ENCODE data around the gene CXCL14. TPM values are rescaled to one million over a fixed set of nuclear protein-coding genes. Genes with fewer than 3 reads are reported as not detected.

CXCL14 gene, protein sequence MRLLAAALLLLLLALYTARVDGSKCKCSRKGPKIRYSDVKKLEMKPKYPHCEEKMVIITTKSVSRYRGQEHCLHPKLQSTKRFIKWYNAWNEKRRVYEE
- total RNA-seq = not detected

DNA sequence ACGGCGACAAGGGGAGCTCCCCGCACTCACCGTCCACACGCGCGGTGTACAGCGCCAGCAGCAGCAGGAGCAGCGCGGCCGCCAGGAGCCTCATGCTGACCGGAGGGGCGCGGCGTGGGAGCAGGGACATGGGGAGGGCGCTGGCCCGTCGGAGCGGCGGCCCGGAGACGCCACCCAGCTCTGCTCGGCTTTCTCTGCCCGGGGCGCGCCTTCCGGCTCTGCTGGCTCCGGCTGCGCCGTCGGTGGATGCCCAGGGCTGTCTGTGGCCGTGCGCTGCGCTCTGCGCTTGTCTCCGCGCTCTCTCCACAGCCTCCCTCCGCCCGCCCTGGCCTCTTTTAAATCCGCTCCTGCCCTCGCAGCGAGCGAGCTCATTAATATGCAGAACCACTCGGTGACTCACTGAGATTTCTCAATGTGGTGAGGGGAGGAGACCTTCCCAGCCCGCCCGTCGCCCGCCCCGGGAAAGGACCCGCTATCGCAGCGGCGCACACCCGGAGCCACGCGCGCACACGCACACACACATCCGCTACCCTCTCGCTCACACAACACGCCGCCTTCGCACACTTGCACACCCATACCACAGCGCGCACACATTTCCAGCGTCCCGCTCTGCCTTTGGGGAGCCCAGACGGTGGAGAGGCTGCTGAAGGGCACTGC is at the start of gene CXCL14:
Gene CXCL14, minus strand, starts transcription at position 307 of the 657 bp plus-strand sequence. Its CDS starts 213 bp downstream, at position 94.
- Mint-ChIP-seq H3K27ac (peak within 1 kb of the TSS in 1 of 2 donors; percentile 65), H3K9me3 (no peaks in the 10 kb centered on the region), H3K36me3 (no peaks in the 10 kb centered on the region)
- DNase-seq (ENCODE audit: low spot score in 2 of 2) (peak in 1 of 2 donors; percentile 25), ATAC-seq (peak; percentile 78 to 81)

DNA sequence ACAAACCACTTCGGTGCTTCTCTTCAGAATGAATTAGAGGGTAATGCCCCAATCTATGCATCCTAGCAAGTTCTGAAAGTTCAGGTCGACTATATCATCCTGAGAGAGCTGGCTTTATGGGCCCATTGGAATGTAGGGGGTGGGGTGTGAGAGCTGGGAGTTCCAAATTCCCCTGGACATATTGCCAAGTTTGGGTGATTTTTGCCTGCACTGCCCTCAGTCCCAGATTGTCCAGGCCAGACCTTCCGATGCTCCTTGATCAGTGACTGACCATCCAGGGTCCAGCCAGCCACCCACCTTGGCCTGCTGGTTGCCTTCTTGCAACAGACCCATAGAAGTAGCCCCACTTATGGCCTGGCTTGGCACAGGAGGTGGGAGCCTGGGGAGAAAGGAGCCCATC is 47.8 kb upstream of the CXCL14 start:
- DNase-seq (ENCODE audit: low spot score in 2 of 2) (no peak), ATAC-seq (no peak)
- H3K27ac Mint-ChIP-seq = no peak overlapping the region
- H3K9me3 Mint-ChIP-seq = no peaks in the 10 kb centered on the region
- H3K36me3 Mint-ChIP-seq = no peaks in the 10 kb centered on the region

DNA sequence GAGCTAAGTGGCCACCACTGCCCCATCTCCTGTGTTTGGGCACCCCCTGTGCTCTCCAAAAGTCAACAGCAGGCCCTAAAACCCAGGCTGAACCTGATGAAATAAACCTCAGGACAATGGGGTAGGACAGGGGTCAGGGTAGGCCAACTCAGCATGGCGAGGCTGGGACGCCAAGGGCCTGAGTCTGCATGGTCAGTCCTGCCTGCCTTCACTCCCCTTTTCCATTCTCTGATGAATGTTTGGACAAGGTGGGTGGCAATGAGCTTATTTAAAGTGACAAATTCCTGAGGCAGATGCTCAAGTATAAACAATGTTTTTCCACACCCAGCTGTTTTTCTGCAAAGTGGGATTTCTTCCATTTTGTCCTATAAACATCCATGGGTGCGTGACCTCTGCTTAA is 47.2 kb upstream of the CXCL14 start:
- Mint-ChIP-seq H3K36me3 (no peaks in the 10 kb centered on the region), H3K9me3 (peaks cover 1% of the 10 kb centered on the region in 2 donors), H3K27ac (no peak overlapping the region)
- DNase-seq (ENCODE audit: low spot score in 2 of 2) (no peak), ATAC-seq (no peak)

DNA sequence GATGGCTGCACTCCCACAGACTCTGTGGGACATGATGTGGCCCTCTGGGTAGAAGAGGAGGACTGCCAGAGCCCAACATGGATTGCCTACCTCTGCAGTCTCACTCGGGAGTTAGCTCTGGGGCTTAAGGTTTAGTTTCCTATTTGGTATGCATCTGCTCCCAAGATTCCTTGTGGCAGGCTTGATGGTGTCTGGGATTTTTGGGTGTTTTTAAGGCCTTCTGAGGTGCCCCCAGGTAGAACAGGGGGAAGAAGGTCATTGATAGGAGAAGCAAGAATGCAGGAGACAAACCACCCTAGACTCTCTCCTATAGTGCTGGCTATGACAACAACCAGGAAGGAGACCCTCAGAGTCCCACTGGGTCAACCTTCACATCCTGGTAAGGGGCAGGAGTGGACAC is 46.7 kb upstream of the CXCL14 start:
- no peak for ATAC-seq
- no peak overlapping the region for H3K27ac Mint-ChIP-seq

DNA sequence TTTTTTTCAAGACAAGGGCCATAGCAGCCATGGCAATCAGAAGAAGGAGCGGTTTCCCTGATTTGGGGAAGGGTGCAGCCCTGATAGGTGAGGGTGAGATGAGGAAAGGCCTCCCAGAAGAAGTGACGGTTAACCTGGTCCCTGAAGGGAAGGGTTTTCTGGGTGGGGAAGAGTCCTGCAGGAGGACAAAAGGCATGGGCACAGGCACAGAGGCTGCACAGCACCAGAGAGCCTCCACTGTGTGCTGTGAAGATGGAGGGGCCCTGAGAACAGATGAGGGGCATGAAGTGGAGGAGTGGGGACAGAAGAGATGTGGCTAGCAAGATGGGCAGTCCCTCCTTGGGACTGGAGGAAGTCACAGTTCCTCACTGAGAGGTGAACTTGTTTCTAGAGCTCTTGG is 46.3 kb upstream of the CXCL14 start:
- no peaks in the 10 kb centered on the region for H3K36me3 Mint-ChIP-seq
- H3K9me3 Mint-ChIP-seq = peaks cover 4% of the 10 kb centered on the region in 2 donors
- no peak for DNase-seq (ENCODE audit: low spot score in 2 of 2)
- ATAC-seq = no peak
- no peak overlapping the region for H3K27ac Mint-ChIP-seq

More for the DNA sequence above, 46.7 kb upstream of the CXCL14 start:
- no peak for DNase-seq (ENCODE audit: low spot score in 2 of 2)
- peaks cover 4% of the 10 kb centered on the region in 2 donors for H3K9me3 Mint-ChIP-seq
- H3K36me3 Mint-ChIP-seq = no peaks in the 10 kb centered on the region

DNA sequence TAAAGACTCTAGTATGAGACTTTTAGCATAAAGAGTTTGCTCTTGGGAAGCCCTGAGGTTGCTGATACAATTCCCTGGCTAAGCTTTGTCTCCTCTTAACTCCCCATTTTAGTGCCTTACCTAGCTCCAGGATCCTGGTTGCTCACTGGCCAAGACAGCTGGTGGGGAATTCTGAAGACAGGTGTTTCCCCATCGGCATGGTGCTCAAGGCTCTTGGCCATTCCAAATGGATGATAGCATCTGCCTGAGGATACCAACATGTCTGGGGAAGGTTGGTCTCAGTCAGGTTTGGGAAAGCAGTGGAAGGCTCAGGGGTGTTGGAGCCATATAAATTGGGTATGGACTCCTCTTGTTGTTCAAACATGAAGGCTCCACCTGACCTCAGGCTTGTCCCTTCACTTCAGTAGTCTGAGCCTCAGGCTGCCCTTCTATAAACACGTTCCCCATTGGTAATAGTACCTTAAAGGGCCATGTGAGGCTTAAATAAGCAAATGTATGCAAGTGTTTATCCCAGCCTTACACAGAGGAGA is 44.5 kb upstream of the CXCL14 start:
- peaks cover 15 to 16% of the 10 kb centered on the region in 2 donors for H3K9me3 Mint-ChIP-seq
- no peak for ATAC-seq
- H3K36me3 Mint-ChIP-seq = peaks cover 7 to 12% of the 10 kb centered on the region in 2 donors
- DNase-seq (ENCODE audit: low spot score in 2 of 2) = no peak
- no peak overlapping the region for H3K27ac Mint-ChIP-seq

DNA sequence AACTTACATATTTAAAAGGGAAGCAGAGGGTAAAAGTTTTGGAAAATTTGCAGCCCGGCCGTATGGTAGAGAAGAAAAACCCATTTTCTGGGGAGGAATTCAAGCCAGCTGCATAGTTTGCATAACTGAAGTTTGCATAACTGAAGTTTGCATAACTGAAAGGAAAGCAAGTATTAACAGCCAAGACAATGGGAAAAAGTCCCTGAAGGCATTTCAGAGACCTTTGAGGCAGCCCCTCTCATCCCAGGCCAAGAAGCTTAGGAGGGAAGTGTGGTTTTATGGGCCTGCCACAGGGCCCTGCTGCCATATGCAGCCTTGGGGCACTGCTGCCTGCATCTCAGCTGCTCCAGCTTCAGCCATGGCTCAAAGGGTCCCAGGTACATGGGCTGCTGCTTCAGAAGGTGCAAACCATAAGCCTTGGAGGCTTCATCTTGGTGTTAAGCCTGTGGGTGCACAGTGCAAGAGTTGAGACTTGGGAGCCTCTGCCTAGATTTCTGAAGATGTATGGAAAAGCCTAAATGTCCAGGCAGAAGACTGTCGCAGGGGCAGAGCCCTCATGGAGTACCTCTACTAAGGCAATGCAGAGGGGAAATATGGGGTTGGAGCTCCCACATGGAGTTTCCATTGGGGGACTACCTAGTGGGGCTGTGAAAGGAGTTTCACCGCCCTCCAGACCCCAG is 36.9 kb upstream of the CXCL14 start:
- no peak for ATAC-seq
- no peak for DNase-seq (ENCODE audit: low spot score in 2 of 2)
- Mint-ChIP-seq H3K36me3 (peaks cover 12% of the 10 kb centered on the region in 2 donors), H3K27ac (no peak overlapping the region), H3K9me3 (peaks cover 22 to 24% of the 10 kb centered on the region in 2 donors)

DNA sequence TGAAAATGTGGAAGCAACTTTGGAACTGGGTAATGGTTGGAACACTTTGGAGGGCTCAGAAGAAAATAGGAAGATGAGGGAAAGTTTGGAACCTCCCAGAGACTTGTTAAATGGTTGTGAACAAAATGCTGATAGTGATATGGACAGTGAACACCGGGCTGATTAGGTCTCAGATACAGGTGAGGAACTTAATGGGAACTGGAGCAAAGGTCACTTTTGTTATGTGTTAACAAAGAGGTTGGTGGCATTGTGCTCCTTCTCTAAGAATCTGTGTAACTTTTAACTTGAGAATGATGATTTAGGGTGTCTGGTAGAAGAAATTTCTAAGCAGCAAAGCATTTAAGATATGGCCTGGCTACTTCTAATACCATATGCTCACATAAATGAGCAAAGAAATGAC is 36.4 kb upstream of the CXCL14 start:
- peaks cover 21 to 23% of the 10 kb centered on the region in 2 donors for H3K9me3 Mint-ChIP-seq
- peaks cover 12% of the 10 kb centered on the region in 2 donors for H3K36me3 Mint-ChIP-seq
- DNase-seq (ENCODE audit: low spot score in 2 of 2) (no peak), ATAC-seq (no peak)
- H3K27ac Mint-ChIP-seq = no peak overlapping the region

DNA sequence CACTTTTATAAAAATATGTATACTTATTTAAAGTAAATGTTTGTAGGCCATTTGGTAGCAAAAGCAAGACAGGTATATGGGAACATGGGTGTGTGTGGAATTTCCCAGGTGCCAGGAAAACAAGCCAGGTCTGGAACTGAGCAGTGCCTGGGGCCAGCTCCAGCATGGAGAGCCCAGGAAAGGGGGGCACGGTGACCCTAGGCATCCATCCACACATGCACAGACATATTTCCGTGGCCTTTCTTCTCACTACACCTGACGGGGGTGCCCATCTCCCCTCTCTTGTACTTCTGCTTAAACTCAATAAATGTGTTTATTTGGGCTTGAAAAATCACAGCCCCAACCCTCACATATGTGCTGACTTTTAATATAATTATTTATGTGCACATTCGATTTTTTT is 31.2 kb upstream of the CXCL14 start:
- Mint-ChIP-seq H3K36me3 (no peaks in the 10 kb centered on the region), H3K9me3 (peaks cover 0 to 4% of the 10 kb centered on the region in 2 donors), H3K27ac (no peak overlapping the region)
- no peak for DNase-seq (ENCODE audit: low spot score in 2 of 2)
- ATAC-seq = no peak

DNA sequence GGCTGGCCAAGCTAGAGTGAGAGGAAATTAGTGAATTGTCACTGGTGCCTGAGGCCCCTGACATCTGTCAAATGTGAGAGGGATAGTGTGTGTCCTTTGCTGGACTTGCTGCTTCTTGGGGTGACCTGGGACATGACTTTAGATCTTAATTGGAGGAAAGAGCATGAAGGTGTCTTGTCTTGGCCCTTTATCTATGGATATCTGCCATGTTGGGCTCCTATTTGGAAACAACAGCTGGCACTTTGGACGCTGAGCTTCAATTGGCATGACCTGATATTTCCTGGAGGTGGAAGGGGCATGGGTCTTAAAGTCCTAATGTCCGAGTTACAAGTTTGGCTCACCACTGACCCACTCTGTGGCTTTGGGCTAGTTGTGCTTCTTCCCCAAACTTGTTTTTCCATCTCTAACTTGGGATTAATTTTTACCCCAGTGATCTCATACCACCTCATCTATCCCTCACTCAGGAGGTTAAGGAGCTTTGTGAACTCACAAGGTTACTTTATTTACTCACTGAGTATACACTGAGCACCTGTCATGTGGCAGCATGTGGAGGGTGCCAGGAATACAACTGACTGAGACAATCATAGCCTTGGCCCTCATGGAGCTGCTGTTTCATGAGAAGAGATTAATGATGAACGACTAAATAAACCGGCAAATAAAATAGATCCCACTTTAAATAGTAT is 30.1 kb upstream of the CXCL14 start:
- no peaks in the 10 kb centered on the region for H3K36me3 Mint-ChIP-seq
- DNase-seq (ENCODE audit: low spot score in 2 of 2) (no peak), ATAC-seq (no peak)
- no peaks in the 10 kb centered on the region for H3K9me3 Mint-ChIP-seq
- H3K27ac Mint-ChIP-seq = no peak overlapping the region

DNA sequence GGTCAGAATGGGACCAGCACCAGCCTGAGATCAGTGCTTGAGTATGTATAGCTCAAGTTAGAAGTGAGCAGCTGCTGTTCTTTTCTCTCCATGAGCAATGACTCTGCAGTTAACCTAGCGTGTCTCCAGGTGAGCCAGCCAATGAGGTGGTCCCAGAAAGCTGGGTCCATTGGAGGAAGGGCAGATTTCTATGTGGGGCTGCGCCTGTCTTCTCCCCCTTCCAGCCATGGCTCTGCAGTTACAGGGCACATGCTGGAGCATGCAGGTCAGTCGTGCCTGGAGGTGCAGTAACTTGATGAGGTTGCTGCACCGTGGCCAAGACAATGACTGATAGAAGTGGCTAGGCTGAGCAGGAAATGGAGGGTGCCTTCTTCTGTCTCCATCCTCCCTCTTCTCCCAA is 29.6 kb upstream of the CXCL14 start:
- DNase-seq (ENCODE audit: low spot score in 2 of 2) = no peak
- no peak for ATAC-seq
- no peaks in the 10 kb centered on the region for H3K9me3 Mint-ChIP-seq
- H3K27ac Mint-ChIP-seq = no peak overlapping the region
- H3K36me3 Mint-ChIP-seq = no peaks in the 10 kb centered on the region

DNA sequence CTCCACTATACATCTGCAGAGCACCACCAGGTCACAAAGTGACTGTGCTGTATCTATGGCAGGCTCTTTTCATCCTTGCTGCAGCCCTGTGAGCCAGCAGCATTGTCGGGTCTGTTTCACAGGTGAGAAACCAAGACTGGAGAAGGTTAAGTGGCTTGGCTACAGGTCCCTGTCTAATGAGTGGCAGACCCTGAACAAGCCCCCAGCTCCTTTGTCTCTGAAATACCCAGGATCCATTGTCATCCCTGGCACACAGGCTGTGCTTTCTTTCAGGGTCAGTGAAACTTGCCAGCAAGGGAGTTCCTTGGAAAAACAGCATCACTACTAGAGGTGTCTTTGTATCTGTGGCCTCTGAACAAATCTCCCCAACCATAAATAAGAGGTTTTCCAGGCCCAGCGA is 27.6 kb upstream of the CXCL14 start:
- ATAC-seq = no peak
- H3K36me3 Mint-ChIP-seq = no peaks in the 10 kb centered on the region
- DNase-seq (ENCODE audit: low spot score in 2 of 2) = no peak
- no peaks in the 10 kb centered on the region for H3K9me3 Mint-ChIP-seq
- H3K27ac Mint-ChIP-seq = no peak overlapping the region

DNA sequence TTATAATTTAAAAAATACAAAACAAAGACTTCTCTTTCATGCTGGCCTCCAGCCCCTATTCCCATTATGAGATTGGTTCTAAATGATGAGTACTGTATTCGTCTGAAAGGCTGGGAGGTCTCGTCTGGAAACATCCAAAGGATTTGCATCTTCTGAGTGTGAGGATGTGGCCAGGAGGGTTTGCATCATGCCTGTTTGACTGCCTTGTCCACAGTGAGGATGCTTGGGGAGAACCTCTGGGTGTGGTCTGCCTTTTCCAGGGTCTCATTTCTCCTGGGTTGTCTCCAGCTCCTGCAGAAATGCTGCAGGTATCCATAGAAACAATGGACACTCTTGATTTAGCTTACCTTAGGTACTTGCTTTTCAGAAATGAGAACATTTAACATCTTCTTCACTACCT is 26.4 kb upstream of the CXCL14 start:
- no peak for ATAC-seq
- DNase-seq (ENCODE audit: low spot score in 2 of 2) = no peak
- Mint-ChIP-seq H3K27ac (no peak overlapping the region), H3K36me3 (no peaks in the 10 kb centered on the region), H3K9me3 (no peaks in the 10 kb centered on the region)

DNA sequence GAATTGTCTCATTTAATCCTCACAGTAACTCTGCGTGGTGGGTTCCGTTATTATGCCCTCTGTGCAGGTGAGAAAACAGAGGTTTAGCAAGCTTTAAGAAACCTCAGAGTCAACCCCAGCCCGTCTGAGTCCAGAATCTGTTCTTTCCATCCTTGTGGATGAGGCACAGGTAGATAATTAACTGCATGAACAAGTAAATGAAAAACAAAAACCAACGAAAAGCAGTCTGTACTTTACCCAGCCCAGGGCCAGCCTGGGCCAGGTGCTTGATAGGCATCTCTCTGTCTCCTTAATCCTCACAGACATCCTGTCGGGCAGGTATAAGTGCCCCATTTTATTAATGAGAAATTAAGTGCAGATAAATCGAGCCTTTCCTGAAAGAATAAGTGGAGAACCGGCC is 25.3 kb upstream of the CXCL14 start:
- ATAC-seq (no peak), DNase-seq (ENCODE audit: low spot score in 2 of 2) (no peak)
- no peak overlapping the region for H3K27ac Mint-ChIP-seq
- no peaks in the 10 kb centered on the region for H3K36me3 Mint-ChIP-seq
- H3K9me3 Mint-ChIP-seq = no peaks in the 10 kb centered on the region

DNA sequence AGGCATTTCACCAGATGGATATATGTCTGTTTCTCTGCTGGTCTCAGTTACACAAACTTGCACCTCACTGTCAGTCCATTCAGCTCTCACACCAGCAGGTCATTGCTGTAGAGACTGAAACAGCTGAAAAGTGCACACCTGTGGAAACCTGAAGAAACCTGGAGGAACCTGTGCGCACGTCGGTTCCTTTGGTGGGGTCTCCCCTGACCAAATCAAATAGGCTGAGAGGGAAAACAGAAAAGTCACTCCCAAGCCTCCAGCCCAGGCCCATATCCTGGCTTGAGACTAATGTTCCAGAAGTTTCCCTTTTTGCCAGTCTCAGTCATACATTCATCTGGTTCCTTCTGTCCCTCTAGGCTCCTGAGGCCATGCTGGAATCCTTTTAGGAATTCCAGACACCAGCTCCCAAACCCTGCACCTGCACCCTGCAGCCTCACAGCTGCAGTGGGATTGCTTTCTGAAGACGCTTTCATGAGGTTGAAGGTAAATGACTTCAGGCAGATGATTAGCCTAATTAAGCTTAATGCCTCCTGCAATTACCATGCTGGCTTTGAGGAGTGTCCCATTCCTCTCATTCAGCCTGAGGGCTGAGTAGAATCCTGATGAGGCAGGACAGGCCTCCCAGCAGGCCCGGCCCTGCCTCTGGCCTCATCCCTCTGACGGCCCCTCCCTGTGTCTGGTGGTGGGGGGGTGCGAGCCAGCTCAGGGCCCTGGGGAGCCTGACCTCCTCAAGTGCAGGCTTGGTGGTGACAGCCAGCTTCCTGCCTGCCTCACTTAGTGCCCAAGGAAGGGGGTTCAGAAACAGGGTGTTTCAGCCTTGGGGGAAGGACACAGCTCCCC is 24.3 kb upstream of the CXCL14 start:
- H3K36me3 Mint-ChIP-seq = no peaks in the 10 kb centered on the region
- ATAC-seq (no peak), DNase-seq (ENCODE audit: low spot score in 2 of 2) (no peak)
- H3K9me3 Mint-ChIP-seq = no peaks in the 10 kb centered on the region
- no peak overlapping the region for H3K27ac Mint-ChIP-seq

DNA sequence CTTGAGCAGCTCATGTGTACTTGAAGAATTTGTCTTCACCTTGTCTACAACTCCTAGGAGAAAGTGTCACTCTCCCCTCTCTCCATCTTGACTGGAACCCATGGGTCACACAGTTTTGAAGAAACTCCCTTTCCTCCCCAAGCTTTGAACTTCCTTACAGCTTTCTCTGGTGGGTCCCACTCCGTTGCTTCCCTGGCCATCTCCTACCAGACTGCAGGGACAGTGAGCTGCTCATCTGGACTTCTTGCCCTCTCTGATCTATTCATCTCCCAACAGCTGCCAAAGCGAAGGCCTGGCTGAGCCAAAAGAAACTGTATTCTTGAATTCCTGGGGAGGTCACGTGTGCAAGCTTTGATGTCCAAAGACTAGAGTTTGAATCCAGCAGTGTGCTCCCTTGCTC is 22.7 kb upstream of the CXCL14 start:
- no peaks in the 10 kb centered on the region for H3K36me3 Mint-ChIP-seq
- no peaks in the 10 kb centered on the region for H3K9me3 Mint-ChIP-seq
- H3K27ac Mint-ChIP-seq = no peak overlapping the region
- DNase-seq (ENCODE audit: low spot score in 2 of 2) (no peak), ATAC-seq (no peak)
